Fibroblast of pulmonary artery (primary cell): ENCODE results near the gene TFPI.

ENCODE experiments used
- DNase-seq: peaks from one replicate; pipeline ENCODE4 v3.0.0-alpha.2; 2010; ENCODE audit warnings: low read depth
- H3K4me3 ChIP-seq: replicated peaks from 2 replicates; pipeline ENCODE4 v1.5.1; 2011; ENCODE audit warnings: low read depth, mild to moderate bottlenecking, control low read depth, low read length, moderate library complexity
- CTCF ChIP-seq: IDR thresholded peaks from 2 replicates; pipeline ENCODE4 v1.5.1; 2011; ENCODE audit warnings: mild to moderate bottlenecking, control low read depth, low read length, inconsistent platforms; ENCODE audit errors: missing control alignments

TFPI gene

GRCh38 chr2:187415449-187415848, 138.8 kb downstream of the TFPI start:
- DNase-seq: no peak
- no peak overlapping the region for H3K4me3 ChIP-seq
- TF ChIP-seq CTCF: no peak
